ENCODE measurements around the gene KRT1. TPM values are rescaled to one million over a fixed set of nuclear protein-coding genes. Genes with fewer than 3 reads are reported as not detected.

KRT1 gene
- total and polyA plus RNA-seq, 2 experiments from 2014 or later: not detected

- 62 to 64% methylated on average over 6 of the region's 6 CpGs for WGBS, 2 experiments (ENCODE audit: low coverage in 1 of 2, low lambda C conversion rate in 2 of 2, missing lambda C conversion rate in 2 of 2)
- Histone ChIP-seq H3K27me3 (replicated peaks; ENCODE audit: insufficient read depth) (peaks cover 64% of the 10 kb centered on the region), H4K20me1 (ENCODE audit: insufficient read depth) (no peaks in the 10 kb centered on the region), H3K36me3 (ENCODE audit: low read depth) (no peaks in the 10 kb centered on the region), H3K79me2 (ENCODE audit: insufficient read depth) (no peaks in the 10 kb centered on the region), H3K9ac (no peak overlapping the region), H3K4me1 (ENCODE audit: insufficient read depth) (no peaks in the 10 kb centered on the region), H3K27ac (no peak overlapping the region), H3K9me3 (ENCODE audit: low read depth) (no peaks in the 10 kb centered on the region), H3K4me3 (no peak overlapping the region), H3K9me2 (ENCODE audit: insufficient read depth) (no peaks in the 10 kb centered on the region), H3K4me2 (ENCODE audit: unreplicated experiment) (no peak overlapping the region), H2AFZ (no peak overlapping the region), H3F3A (ENCODE audit: insufficient read depth) (no peaks in the 10 kb centered on the region)
- in situ Hi-C loops (cut with MboI): no loop called here
- DNase-seq: no peak
- TF ChIP-seq EZH2 (IDR thresholded peaks at IDR 0.05; ENCODE audit: insufficient read depth, poor library complexity, severe bottlenecking) (no peak), EZH2phosphoT487 (IDR thresholded peaks at IDR 0.05; ENCODE audit: insufficient read depth, low read depth) (no peak)
These were observed 13.9 kb upstream of the KRT1 start for GRCh38 chr12:52694151-52694550.

GRCh38 chr12:52693261-52693660 lies 13.1 kb upstream of the KRT1 start:
- WGBS, 2 experiments (ENCODE audit: low coverage in 1 of 2, low lambda C conversion rate in 2 of 2, missing lambda C conversion rate in 2 of 2): 41 to 52% methylated on average over 5 of the region's 5 CpGs
- H3K27me3 ChIP-seq (replicated peaks; ENCODE audit: insufficient read depth): peaks cover 71% of the 10 kb centered on the region

GRCh38 chr12:52692254-52692653 lies 12.0 kb upstream of the KRT1 start:
- no peak overlapping the region for H3K4me3 ChIP-seq
- H3F3A ChIP-seq (ENCODE audit: insufficient read depth): no peaks in the 10 kb centered on the region
- H3K27me3 ChIP-seq (replicated peaks; ENCODE audit: insufficient read depth): peaks cover 73% of the 10 kb centered on the region
- WGBS, 2 experiments (ENCODE audit: low coverage in 1 of 2, low lambda C conversion rate in 2 of 2, missing lambda C conversion rate in 2 of 2): 75 to 85% methylated on average over 8 of the region's 8 CpGs
- DNase-seq: no peak
- H3K27ac ChIP-seq: no peak overlapping the region
- H3K4me1 ChIP-seq (ENCODE audit: insufficient read depth): no peaks in the 10 kb centered on the region
- H3K9me3 ChIP-seq (ENCODE audit: low read depth): no peaks in the 10 kb centered on the region
- TF ChIP-seq EZH2 (IDR thresholded peaks at IDR 0.05; ENCODE audit: insufficient read depth, poor library complexity, severe bottlenecking): no peak
- no peak for TF ChIP-seq EZH2phosphoT487 (IDR thresholded peaks at IDR 0.05; ENCODE audit: insufficient read depth, low read depth)
- no peaks in the 10 kb centered on the region for H4K20me1 ChIP-seq (ENCODE audit: insufficient read depth)
- H3K36me3 ChIP-seq (ENCODE audit: low read depth): no peaks in the 10 kb centered on the region
- no peak overlapping the region for H3K9ac ChIP-seq
- H3K79me2 ChIP-seq (ENCODE audit: insufficient read depth): no peaks in the 10 kb centered on the region
- no peak overlapping the region for H2AFZ ChIP-seq
- H3K4me2 ChIP-seq (ENCODE audit: unreplicated experiment): no peak overlapping the region
- H3K9me2 ChIP-seq (ENCODE audit: insufficient read depth): no peaks in the 10 kb centered on the region
- in situ Hi-C loops (cut with MboI): no loop called here

More at GRCh38 chr12:52693261-52693660, 13.1 kb upstream of the KRT1 start:
- Histone ChIP-seq H3K36me3 (ENCODE audit: low read depth) (no peaks in the 10 kb centered on the region), H3K4me2 (ENCODE audit: unreplicated experiment) (no peak overlapping the region), H3K4me3 (no peak overlapping the region), H3K4me1 (ENCODE audit: insufficient read depth) (no peaks in the 10 kb centered on the region), H3F3A (ENCODE audit: insufficient read depth) (no peaks in the 10 kb centered on the region), H3K9me3 (ENCODE audit: low read depth) (no peaks in the 10 kb centered on the region), H3K9me2 (ENCODE audit: insufficient read depth) (no peaks in the 10 kb centered on the region), H3K27ac (no peak overlapping the region), H3K79me2 (ENCODE audit: insufficient read depth) (no peaks in the 10 kb centered on the region), H2AFZ (no peak overlapping the region), H4K20me1 (ENCODE audit: insufficient read depth) (no peaks in the 10 kb centered on the region), H3K9ac (no peak overlapping the region)
- no peak for TF ChIP-seq EZH2phosphoT487 (IDR thresholded peaks at IDR 0.05; ENCODE audit: insufficient read depth, low read depth)
- TF ChIP-seq EZH2 (IDR thresholded peaks at IDR 0.05; ENCODE audit: insufficient read depth, poor library complexity, severe bottlenecking): no peak
- in situ Hi-C loops (cut with MboI): no loop called here
- DNase-seq: no peak

- in situ Hi-C loops (cut with MboI): no loop called here
- Histone ChIP-seq H3K4me1 (ENCODE audit: insufficient read depth) (no peaks in the 10 kb centered on the region), H3K79me2 (ENCODE audit: insufficient read depth) (no peaks in the 10 kb centered on the region), H3K9ac (no peak overlapping the region), H3F3A (ENCODE audit: insufficient read depth) (no peaks in the 10 kb centered on the region), H3K4me3 (no peak overlapping the region), H3K9me3 (ENCODE audit: low read depth) (no peaks in the 10 kb centered on the region), H3K36me3 (ENCODE audit: low read depth) (no peaks in the 10 kb centered on the region), H4K20me1 (ENCODE audit: insufficient read depth) (no peaks in the 10 kb centered on the region), H3K4me2 (ENCODE audit: unreplicated experiment) (no peak overlapping the region), H3K27ac (no peak overlapping the region), H2AFZ (no peak overlapping the region), H3K27me3 (replicated peaks; ENCODE audit: insufficient read depth) (peaks cover 73% of the 10 kb centered on the region), H3K9me2 (ENCODE audit: insufficient read depth) (no peaks in the 10 kb centered on the region)
- no peak for DNase-seq
- no peak for TF ChIP-seq EZH2 (IDR thresholded peaks at IDR 0.05; ENCODE audit: insufficient read depth, poor library complexity, severe bottlenecking)
- 36 to 41% methylated on average over 2 of the region's 2 CpGs for WGBS, 2 experiments (ENCODE audit: low coverage in 1 of 2, low lambda C conversion rate in 2 of 2, missing lambda C conversion rate in 2 of 2)
These were observed 11.6 kb upstream of the KRT1 start for GRCh38 chr12:52691841-52692150.

Measured in GM23248 (cell line).